ENCODE measurements around the gene SLC16A5.
"Not testable (repeated sequence)": the region's sequence is repeated elsewhere in the genome, so short reads cannot be mapped to it uniquely, and the experiment has no call there.

The SLC16A5 gene

DNA sequence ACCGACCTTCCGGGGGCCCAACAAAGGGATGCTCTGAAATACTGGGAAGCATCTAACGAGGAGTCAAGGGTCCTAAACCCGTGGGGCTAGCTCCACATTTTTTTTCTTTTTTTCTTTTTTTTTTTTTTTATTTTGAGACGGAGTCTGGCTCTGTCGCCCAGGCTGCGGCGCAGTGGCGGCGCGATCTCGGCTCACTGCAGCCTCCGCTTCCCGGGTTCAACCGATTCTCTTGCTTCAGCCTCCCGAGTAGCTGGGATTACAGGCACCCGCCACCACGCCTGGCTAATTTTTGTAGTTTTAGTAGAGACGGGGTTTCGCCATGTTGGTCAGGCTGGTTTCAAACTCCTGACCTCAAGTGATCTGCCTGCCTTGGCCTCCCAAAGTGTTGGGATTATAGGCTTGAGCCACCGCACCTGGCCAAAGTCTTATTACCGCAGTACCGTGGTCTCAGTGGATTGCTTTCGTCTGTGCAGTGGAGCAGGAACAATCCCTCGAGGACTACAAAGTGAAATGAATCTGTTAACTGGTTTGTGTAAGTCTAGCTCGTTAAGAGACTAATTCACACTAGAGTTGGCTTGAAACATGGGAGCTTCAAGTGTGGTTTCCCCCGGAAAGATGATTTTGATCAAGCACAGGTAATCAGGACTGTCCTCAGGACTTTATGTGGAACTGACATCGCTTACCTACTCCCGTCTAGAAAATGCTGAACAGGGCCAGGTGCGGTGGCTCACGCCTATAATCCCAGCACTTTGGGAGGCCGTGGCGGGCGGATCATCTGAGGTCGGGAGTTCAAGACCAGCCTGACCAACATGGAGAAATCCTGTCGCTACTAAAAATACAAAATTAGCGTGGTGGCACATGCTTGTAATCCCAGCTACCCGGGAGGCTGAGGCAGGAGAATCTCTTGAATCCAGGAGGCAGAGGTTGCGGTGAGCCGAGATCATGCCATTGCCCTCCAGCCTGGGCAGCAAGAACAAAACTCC is 44.6 kb downstream of the SLC16A5 start:
- H3K9me3 ChIP-seq (ENCODE audit: low read length); H3K4me1 ChIP-seq (ENCODE audit: insufficient read depth, low read length); H3K27me3 ChIP-seq (ENCODE audit: insufficient read depth, low read length): not testable (repeated sequence)
- peak overlapping the region; percentile 83 for H3K4me3 ChIP-seq (ENCODE audit: low read length)
- peak overlapping the region; percentile 78 for H2AFZ ChIP-seq (ENCODE audit: low read depth, low read length)
- peaks cover 43% of the 10 kb centered on the region for H3K36me3 ChIP-seq (ENCODE audit: insufficient read depth, low read length)

DNA sequence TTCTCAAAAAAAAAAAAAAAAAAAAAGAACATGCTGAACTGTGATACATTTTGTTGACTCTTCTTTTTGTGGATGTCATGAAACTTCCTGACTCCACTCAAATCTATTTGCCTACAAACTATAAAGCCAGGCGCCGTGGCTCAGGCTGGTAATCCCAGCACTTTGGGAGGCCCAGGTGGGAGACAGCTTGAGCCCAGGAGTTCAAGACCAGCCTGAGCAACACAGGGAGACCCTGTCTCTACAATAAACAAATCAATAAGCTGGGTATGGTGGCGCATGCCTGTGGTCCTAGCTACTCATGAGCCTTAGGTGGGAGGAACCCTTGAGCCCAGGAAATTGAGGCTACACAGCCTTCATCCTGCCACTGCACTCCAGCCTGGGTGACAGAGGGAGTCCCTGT is 45.2 kb downstream of the SLC16A5 start:
- peaks cover 8% of the 10 kb centered on the region for H3K4me1 ChIP-seq (ENCODE audit: insufficient read depth, low read length)
- H2AFZ ChIP-seq (ENCODE audit: low read depth, low read length): no peak overlapping the region
- H3K27me3 ChIP-seq (ENCODE audit: insufficient read depth, low read length): no peaks in the 10 kb centered on the region
- H3K4me3 ChIP-seq (ENCODE audit: low read length): no peak overlapping the region
- no peaks in the 10 kb centered on the region for H3K9me3 ChIP-seq (ENCODE audit: low read length)
- peaks cover 47% of the 10 kb centered on the region for H3K36me3 ChIP-seq (ENCODE audit: insufficient read depth, low read length)

DNA sequence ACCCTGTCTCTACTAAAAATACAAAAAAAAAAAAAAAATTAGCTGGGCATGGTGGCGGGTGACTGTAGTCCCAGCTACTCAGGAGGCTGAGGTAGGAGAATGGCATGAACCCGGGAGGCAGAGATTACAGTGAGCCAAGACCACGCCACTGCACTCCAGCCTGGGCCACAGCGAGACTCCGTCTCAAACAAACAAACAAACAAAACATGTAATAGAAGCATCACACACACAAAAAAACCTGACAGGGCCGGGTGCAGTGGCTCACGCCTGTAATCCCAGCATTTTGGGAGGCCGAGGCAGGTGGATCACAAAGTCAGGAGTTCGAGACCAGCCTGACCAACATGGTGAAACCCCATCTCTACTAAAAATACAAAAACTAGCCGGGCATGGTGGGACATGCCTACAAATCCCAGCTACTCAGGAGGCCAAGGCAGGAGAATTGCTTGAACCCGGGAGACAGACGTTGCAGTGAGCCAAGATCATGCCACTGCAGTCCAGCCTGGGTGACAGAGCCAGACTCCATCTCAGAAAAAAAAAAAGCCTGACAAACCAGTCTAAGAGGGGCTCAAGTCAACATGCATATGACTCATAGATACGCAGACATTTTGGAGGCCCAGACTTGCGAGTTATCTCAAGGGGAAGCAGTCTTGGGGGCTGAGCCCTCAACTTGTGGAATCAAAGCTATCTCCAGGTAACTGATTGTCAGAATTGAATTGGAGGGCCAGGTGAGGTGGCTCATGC is 46.0 kb downstream of the SLC16A5 start:
- H3K4me1 ChIP-seq (ENCODE audit: insufficient read depth, low read length); H3K4me3 ChIP-seq (ENCODE audit: low read length); H3K9me3 ChIP-seq (ENCODE audit: low read length); H3K27me3 ChIP-seq (ENCODE audit: insufficient read depth, low read length); H2AFZ ChIP-seq (ENCODE audit: low read depth, low read length): not testable (repeated sequence)
- H3K36me3 ChIP-seq (ENCODE audit: insufficient read depth, low read length): peaks cover 52% of the 10 kb centered on the region

DNA sequence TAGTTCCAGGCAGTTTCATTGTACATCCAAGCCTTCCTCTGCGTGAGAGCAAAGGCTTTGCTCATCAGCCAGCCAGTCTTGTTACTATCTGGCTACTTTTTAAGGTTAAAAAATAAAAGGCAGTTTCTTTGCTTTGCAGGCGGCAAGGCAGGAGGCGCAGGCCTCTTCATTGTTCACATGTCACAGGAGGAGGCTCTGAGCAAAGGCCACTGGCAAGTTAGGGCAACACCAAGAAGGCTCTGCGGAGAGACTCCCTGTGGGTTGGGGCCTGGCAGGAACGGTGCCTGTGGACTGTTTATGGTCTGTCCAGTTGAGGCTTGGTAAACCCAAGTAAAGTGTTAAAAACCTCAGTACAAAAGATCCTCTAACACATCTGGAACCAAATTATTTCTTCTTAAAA is 47.7 kb downstream of the SLC16A5 start:
- H3K9me3 ChIP-seq (ENCODE audit: low read length): no peaks in the 10 kb centered on the region
- H3K36me3 ChIP-seq (ENCODE audit: insufficient read depth, low read length): peaks cover 54% of the 10 kb centered on the region
- H2AFZ ChIP-seq (ENCODE audit: low read depth, low read length): no peak overlapping the region
- H3K4me1 ChIP-seq (ENCODE audit: insufficient read depth, low read length): peaks cover 2% of the 10 kb centered on the region
- no peak overlapping the region for H3K4me3 ChIP-seq (ENCODE audit: low read length)
- no peaks in the 10 kb centered on the region for H3K27me3 ChIP-seq (ENCODE audit: insufficient read depth, low read length)

DNA sequence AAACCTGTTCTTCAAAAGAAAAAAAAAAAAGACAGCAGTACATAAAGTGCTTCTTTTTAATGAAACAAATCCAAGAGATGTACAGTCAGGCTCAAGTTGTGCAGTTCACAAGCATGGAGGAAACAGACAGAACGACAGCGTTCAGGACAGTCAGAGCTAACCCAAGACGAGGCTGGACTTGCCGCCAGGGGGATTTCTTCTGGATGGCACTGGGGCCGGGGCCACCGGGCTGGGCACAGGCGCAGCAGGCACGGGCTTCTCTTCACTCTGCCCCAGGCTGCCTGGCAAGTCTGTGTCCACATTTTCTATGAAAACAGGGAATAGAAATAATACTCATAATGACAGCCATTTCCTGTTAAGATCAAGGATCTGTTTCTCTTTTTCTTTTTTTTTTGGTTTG is 48.2 kb downstream of the SLC16A5 start:
- H2AFZ ChIP-seq (ENCODE audit: low read depth, low read length): no peak overlapping the region
- peaks cover 59% of the 10 kb centered on the region for H3K36me3 ChIP-seq (ENCODE audit: insufficient read depth, low read length)
- no peaks in the 10 kb centered on the region for H3K9me3 ChIP-seq (ENCODE audit: low read length)
- no peaks in the 10 kb centered on the region for H3K27me3 ChIP-seq (ENCODE audit: insufficient read depth, low read length)
- H3K4me3 ChIP-seq (ENCODE audit: low read length): no peak overlapping the region
- H3K4me1 ChIP-seq (ENCODE audit: insufficient read depth, low read length): no peaks in the 10 kb centered on the region

DNA sequence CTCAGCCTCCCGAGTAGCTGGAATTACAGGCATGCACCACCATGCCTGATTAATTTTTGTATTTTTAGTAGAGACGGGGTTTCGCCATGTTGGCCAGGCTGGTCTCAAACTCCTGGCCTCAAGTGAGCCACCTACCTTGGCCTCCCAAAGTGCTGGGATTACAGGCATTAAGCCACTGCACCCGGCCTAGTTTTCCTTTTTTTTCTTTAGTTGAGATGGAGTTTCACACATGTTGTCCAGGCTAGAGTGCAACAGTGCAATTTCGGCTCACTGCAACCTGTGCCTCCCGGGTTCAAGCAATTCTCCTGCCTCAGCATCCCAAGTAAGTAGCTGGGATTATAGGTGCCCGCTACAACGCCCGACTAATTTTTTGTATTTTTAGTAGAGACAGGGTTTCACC is 50.0 kb downstream of the SLC16A5 start:
- not testable (repeated sequence) for H3K27me3 ChIP-seq (ENCODE audit: insufficient read depth, low read length); H3K4me3 ChIP-seq (ENCODE audit: low read length); H3K4me1 ChIP-seq (ENCODE audit: insufficient read depth, low read length); H3K9me3 ChIP-seq (ENCODE audit: low read length); H2AFZ ChIP-seq (ENCODE audit: low read depth, low read length)
- H3K36me3 ChIP-seq (ENCODE audit: insufficient read depth, low read length): peaks cover 75% of the 10 kb centered on the region

DNA sequence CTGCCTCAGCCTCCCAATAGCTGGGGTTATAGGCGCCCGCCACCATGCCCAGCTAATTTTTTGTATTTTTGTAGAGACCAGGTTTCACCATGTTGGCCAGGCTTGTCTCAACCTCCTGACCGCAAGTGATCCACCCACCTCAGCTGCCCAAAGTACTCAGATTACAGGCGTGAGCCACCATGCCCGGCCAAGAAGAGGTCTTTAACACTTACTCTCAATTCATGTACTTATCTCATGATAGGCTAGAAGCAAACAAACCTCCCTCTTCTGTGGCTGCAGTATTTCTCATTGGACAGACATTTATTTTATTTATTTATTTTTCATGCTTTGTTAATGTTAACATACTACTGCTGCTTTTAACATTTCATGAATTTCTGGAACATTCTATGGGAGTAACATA is 50.8 kb downstream of the SLC16A5 start:
- Histone ChIP-seq H3K27me3 (ENCODE audit: insufficient read depth, low read length) (no peaks in the 10 kb centered on the region), H3K9me3 (ENCODE audit: low read length) (no peaks in the 10 kb centered on the region), H2AFZ (ENCODE audit: low read depth, low read length) (no peak overlapping the region), H3K36me3 (ENCODE audit: insufficient read depth, low read length) (peaks cover 82% of the 10 kb centered on the region), H3K4me3 (ENCODE audit: low read length) (no peak overlapping the region), H3K4me1 (ENCODE audit: insufficient read depth, low read length) (no peaks in the 10 kb centered on the region)

DNA sequence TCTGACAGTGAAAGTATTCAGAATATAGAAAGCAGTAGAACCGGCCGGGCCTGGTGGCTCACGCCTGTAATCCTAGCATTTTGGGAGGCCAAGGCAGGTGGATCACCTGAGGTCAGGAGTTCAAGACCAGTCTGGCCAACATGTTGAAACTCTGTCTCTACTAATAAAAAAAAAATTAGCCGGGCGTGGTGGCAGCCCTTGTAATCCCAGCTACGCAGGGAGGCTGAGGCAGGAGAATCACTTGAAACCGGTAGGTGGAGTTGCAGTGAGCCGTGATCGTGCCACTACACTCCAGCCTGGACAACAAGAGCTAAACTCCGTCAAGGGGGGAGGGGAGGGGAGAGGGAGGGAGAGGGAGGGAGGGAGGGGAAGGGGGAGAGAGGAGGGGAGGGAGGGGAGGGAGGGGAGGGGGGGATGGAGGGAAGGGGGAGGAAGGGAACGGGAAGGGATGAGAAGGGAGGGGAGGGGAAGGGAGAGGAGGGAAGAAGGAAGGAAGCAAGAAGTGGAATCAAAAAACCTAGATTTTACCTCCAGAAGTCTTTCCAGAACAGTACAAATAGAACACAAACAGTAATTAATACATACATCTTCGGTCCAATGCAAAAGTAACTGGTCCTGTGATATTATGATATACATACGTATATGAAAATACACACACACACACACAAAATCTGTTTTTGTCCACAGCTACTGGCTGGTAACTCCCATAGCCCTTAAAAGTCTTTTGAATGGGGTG is 54.6 kb downstream of the SLC16A5 start:
- Histone ChIP-seq H3K4me1 (ENCODE audit: insufficient read depth, low read length) (no peaks in the 10 kb centered on the region), H3K9me3 (ENCODE audit: low read length) (no peaks in the 10 kb centered on the region), H3K36me3 (ENCODE audit: insufficient read depth, low read length) (peaks cover 93% of the 10 kb centered on the region), H2AFZ (ENCODE audit: low read depth, low read length) (no peak overlapping the region), H3K4me3 (ENCODE audit: low read length) (no peak overlapping the region), H3K27me3 (ENCODE audit: insufficient read depth, low read length) (no peaks in the 10 kb centered on the region)

DNA sequence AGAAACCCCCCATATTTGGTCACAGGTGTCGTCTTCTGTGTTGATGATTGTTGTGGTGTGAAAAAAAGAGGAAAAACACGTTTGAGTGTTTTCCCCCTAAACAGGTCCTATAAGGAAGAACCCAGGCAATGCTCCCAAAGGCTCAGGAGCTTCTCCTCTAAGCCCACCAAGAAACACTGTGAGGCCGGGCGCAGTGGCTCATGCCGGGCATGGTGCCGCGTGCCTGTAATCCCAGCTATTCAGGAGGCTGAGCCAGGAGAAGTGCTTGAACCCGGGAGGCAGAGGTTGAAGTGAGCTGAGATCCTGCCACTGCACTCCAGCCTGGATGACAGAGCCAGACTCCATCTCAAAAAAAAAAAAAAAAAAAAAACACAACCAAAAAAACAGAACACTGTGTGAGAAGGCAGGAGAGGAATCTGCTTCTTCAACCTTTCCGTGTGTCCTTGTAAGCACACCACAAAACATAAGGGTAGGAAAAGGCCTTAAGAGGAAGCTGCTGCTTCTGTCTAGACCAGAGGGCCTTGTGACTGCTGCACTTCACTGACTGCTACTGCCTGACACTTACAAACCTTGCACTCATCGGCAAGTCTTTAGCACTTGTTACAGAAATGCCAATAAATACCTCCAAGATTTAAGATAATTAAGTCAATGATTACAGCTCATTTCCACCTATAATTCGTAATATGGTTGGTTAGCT is 57.2 kb downstream of the SLC16A5 start:
- H2AFZ ChIP-seq (ENCODE audit: low read depth, low read length): no peak overlapping the region
- peaks cover 93% of the 10 kb centered on the region for H3K36me3 ChIP-seq (ENCODE audit: insufficient read depth, low read length)
- H3K4me3 ChIP-seq (ENCODE audit: low read length): no peak overlapping the region
- H3K4me1 ChIP-seq (ENCODE audit: insufficient read depth, low read length): no peaks in the 10 kb centered on the region
- H3K27me3 ChIP-seq (ENCODE audit: insufficient read depth, low read length): no peaks in the 10 kb centered on the region
- no peaks in the 10 kb centered on the region for H3K9me3 ChIP-seq (ENCODE audit: low read length)

DNA sequence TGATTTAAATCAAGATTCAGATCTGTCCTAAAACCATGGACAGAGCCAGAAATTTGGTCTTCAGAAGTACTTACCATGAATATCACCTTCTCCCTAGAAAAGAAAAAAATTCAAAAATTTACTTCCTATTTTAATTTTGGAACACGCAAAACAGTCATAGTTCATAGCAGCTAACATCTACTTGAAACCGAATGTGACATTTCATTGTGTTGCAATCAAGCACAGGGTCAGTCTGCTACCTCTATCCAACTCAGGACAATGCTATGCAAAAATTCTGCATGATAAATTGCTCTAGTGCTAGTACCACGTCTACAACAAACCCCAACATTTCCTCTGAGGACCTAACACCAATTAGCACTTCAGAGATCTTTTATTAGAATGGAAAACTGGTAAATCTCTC is 58.8 kb downstream of the SLC16A5 start:
- H3K4me3 ChIP-seq (ENCODE audit: low read length): no peak overlapping the region
- H3K36me3 ChIP-seq (ENCODE audit: insufficient read depth, low read length): peaks cover 80% of the 10 kb centered on the region
- no peaks in the 10 kb centered on the region for H3K9me3 ChIP-seq (ENCODE audit: low read length)
- no peaks in the 10 kb centered on the region for H3K27me3 ChIP-seq (ENCODE audit: insufficient read depth, low read length)
- no peaks in the 10 kb centered on the region for H3K4me1 ChIP-seq (ENCODE audit: insufficient read depth, low read length)
- no peak overlapping the region for H2AFZ ChIP-seq (ENCODE audit: low read depth, low read length)

DNA sequence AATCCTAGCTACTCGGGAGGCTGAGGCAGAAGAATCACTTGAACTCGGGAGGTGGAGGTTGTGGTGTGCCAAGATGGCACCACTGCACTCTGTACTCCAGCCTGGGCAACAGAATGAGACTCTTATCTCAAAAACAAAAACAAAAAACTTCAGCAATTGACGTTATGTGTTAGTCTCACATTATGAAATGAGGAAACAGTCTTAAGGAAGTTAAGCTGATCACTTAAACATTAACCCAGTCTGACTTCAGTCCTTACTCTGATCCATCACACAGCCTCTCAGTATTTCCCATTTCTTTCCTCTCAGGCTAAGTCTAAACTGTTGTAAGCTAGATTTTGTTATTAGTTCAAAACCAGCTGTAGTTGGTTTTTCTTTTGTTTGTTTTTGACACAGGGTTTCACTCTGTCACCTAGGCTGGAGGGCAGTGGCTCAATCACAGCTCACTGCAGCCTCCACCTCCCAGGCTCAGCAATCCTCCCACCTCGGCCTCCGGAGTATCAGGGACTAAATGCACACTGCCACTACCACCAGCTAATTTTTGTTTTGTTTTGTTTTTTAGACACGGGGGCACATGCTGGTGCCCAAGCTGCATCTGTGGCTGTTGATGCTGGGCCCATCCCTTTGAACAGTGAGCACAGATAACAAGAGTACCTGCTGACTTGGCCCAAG is 60.3 kb downstream of the SLC16A5 start:
- H3K27me3 ChIP-seq (ENCODE audit: insufficient read depth, low read length): no peaks in the 10 kb centered on the region
- H3K9me3 ChIP-seq (ENCODE audit: low read length): no peaks in the 10 kb centered on the region
- H3K36me3 ChIP-seq (ENCODE audit: insufficient read depth, low read length): peaks cover 67% of the 10 kb centered on the region
- H3K4me3 ChIP-seq (ENCODE audit: low read length): no peak overlapping the region
- H2AFZ ChIP-seq (ENCODE audit: low read depth, low read length): no peak overlapping the region
- peaks cover 4% of the 10 kb centered on the region for H3K4me1 ChIP-seq (ENCODE audit: insufficient read depth, low read length)

DNA sequence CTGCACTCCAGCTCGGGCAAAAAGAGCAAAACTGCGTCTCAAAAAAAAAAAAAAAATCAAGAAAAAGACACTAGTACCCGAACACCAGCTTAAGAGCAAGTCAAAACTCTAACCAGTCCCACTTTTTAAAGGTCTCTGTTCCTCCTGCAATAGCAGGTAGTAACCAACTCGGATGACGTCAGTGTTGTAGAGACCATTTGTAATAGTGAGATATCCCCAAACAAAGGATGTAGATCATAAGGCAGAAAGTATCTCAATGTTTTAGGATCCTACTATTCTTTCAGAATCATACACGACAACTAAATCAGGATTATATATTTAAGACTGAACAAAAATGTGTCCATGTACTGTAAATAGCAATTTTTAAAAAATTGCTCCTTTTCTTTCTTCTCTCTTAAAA is 64.2 kb downstream of the SLC16A5 start:
- Histone ChIP-seq H3K27me3 (ENCODE audit: insufficient read depth, low read length) (no peaks in the 10 kb centered on the region), H3K4me1 (ENCODE audit: insufficient read depth, low read length) (peaks cover 12% of the 10 kb centered on the region), H3K36me3 (ENCODE audit: insufficient read depth, low read length) (peaks cover 29% of the 10 kb centered on the region), H2AFZ (ENCODE audit: low read depth, low read length) (no peak overlapping the region), H3K4me3 (ENCODE audit: low read length) (peak overlapping the region; percentile 91), H3K9me3 (ENCODE audit: low read length) (no peaks in the 10 kb centered on the region)

Measured in neuron (in vitro differentiated cells).